ENCODE results near the gene ADK.

Gene ADK

DNA sequence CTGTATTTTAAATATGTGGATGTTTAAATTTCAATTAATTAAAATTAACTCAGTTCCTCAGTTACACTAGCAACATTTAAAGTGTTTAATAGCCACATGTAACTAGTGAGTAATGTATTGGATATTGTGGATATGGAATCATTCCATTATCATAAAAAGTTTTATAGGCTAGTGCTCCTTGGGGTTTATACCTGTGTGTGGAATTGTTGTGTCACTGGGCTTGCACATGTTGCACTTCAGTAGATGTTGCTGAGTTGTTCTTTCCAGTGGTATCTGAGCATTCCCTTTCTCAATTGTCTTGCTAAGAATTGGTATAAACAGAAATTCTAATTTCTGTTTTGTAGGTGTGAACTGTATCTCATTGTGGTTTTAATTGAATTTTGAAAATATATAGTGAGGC is 113.0 kb downstream of the ADK start:
- TF ChIP-seq, protein P1, sequence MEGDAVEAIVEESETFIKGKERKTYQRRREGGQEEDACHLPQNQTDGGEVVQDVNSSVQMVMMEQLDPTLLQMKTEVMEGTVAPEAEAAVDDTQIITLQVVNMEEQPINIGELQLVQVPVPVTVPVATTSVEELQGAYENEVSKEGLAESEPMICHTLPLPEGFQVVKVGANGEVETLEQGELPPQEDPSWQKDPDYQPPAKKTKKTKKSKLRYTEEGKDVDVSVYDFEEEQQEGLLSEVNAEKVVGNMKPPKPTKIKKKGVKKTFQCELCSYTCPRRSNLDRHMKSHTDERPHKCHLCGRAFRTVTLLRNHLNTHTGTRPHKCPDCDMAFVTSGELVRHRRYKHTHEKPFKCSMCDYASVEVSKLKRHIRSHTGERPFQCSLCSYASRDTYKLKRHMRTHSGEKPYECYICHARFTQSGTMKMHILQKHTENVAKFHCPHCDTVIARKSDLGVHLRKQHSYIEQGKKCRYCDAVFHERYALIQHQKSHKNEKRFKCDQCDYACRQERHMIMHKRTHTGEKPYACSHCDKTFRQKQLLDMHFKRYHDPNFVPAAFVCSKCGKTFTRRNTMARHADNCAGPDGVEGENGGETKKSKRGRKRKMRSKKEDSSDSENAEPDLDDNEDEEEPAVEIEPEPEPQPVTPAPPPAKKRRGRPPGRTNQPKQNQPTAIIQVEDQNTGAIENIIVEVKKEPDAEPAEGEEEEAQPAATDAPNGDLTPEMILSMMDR (conservative IDR thresholded peaks at IDR 0.05) = no peak
- no peak for TF ChIP-seq ZFX (IDR thresholded peaks at IDR 0.05)
- H3K27ac ChIP-seq = no peak overlapping the region

DNA sequence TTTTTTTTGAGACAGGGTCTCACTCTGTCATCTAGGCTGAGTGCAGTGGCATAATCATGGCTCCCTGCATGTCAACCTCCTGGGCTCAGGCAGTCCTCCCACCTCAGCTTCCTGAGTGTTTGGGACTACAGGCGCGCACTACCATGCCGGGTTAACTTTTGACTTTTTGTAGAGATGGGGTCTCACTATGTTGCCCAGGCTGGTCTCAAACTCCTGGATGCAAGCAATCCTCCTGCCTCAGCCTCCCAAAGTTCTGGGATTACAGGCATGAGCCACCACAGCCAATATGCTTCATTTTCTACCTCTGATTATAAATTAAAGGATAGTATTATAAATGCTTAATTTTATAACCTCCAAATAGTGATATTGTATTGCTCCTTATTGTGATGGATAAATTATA is 121.3 kb downstream of the ADK start:
- TF ChIP-seq, protein P1 (conservative IDR thresholded peaks at IDR 0.05) = no peak
- TF ChIP-seq ZFX (IDR thresholded peaks at IDR 0.05) = no peak
- no peak overlapping the region for H3K27ac ChIP-seq

DNA sequence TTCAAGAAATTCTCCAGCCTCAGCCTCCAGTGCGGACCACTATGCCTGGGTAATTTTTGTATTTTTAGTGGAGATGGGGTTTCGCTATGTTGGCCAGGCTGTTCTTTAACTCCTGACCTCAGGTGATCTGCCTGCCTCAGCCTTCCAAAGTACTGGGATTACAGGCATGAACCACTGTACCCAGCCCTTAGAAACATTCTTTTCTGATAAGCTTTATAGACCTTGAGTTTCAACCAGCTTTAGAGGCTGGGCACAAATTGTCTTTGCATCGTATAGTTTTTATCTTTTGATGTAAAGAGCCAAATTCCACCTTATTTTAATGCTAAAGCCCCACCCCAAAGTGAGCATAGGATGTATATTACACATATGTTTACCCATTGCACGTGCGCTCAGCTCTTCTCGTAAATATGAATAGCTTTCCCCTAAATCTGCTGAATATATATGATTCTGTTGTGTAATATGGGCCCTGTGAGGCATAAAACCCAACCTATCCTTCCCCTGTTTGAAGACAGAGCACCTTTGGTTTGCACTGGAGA is 124.8 kb downstream of the ADK start:
- TF ChIP-seq, protein P1 (conservative IDR thresholded peaks at IDR 0.05) = no peak
- TF ChIP-seq ZFX (IDR thresholded peaks at IDR 0.05) = no peak
- no peak overlapping the region for H3K27ac ChIP-seq

DNA sequence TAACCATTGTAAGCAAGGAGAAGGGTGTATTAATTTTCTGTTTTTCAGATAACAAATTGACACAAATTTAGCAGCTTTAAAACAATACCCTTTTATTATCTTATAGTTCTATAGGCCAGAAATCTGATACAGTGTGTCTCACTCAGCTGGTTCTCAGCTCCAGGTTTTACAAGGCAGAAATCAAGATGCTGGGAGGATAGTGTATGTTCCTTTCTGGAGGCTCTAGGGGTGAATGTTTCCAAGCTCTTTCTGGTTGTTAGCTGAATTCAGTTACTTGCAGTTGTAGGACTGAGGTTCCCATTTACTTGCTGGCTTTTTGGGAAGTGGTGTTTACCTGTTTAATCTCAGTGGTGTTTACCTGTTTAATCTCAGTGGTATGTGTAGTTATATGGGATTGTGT is 125.4 kb downstream of the ADK start:
- TF ChIP-seq ZFX (IDR thresholded peaks at IDR 0.05) = no peak
- TF ChIP-seq, protein P1 (conservative IDR thresholded peaks at IDR 0.05) = no peak
- H3K27ac ChIP-seq = no peak overlapping the region

DNA sequence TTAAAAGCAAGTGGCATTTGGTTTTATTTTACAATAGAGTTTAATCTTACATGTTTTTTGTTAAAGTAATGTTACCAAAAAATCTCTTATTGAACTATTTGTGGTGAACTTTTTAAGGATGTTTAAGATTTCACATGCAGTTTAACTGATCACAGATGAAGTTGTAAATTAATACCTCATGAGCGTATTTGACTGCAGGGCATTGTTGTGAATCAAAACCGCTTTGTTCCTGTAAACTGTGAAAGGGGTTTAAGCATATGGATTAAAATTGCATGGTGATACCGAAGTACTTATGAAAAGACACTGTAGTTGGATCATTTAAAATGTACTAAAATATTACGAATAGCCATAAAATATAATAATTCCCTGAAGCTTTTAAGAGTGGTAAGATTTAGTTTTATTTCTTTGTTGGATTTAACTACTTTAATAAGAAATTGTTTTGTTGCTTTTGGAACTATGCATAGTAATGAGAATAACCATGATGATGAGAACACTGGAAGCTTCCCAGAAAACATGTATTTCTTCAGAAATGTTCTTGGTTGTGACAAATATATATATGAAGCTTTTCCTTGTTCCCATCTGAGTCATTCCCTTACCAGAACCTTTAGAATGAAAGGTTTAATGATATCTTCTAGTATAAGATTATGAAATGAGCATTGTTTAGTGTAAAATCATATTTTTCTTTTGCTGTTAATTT is 131.3 kb downstream of the ADK start:
- TF ChIP-seq ZFX (IDR thresholded peaks at IDR 0.05) = no peak
- TF ChIP-seq, protein P1 (conservative IDR thresholded peaks at IDR 0.05) = no peak
- no peak overlapping the region for H3K27ac ChIP-seq

DNA sequence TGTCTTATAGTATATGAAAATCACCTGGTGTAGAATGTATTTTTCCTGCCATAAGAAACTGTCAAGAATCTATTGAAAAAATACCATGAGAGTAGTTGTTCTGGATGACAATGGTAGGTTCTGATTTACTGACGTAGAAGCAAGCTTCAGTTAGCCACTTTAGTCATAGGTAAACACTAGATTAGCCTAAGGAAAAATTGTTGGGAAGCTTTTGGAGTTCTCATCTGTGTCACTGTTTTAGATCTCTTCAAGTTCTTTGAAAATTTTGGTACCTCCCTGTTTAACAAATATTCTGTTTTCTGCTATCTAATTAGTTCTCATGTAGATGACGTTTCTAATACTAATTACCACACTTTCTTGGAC is 131.8 kb downstream of the ADK start:
- TF ChIP-seq, protein P1 (conservative IDR thresholded peaks at IDR 0.05) = no peak
- TF ChIP-seq ZFX (IDR thresholded peaks at IDR 0.05) = no peak
- no peak overlapping the region for H3K27ac ChIP-seq

DNA sequence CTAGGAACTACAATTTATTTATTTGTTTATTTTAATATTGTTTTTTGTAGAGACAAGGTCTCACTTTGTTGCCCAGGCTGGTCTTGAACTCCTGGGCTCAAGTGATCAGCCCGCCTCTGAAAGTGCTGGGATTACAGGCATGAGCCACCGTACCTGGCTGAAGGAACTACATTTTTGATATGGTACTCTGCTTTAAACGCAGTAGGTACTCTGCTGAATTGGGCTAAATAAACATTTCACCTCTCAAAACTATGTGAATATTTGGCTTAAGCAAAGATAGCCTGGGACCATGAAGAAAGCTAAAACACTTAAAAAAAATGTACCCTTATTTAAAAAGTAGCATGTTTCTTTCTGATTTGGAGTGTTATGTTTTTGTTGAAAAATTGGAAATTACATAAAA is 138.2 kb downstream of the ADK start:
- no peak overlapping the region for H3K27ac ChIP-seq
- TF ChIP-seq, protein P1 (conservative IDR thresholded peaks at IDR 0.05) = no peak
- TF ChIP-seq ZFX (IDR thresholded peaks at IDR 0.05) = no peak
